ENCODE data around the gene MTHFR.

Gene MTHFR

GRCh38 chr1:11805422-11806306 is at the start of gene MTHFR, which contains the start of gene CLCN6:
Gene MTHFR, minus strand, starts transcription at chr1:11805964. Its CDS starts 2,848 bp downstream, at chr1:11803116.
Gene CLCN6, plus strand, starts transcription at chr1:11806191. Its CDS starts 72 bp downstream, at chr1:11806263.
- Histone ChIP-seq H3K4me1 (ENCODE audit: control insufficient read depth, insufficient read depth, low read length) (peaks cover 37% of the 10 kb centered on the region), H3K9me3 (ENCODE audit: control insufficient read depth, insufficient read depth, low read depth, low read length) (no peaks in the 10 kb centered on the region), H3K27me3 (ENCODE audit: control insufficient read depth, insufficient read depth, low read length) (no peaks in the 10 kb centered on the region), H3K36me3 (ENCODE audit: control insufficient read depth, insufficient read depth, low read length) (peaks cover 45% of the 10 kb centered on the region), H3K4me3 (ENCODE audit: low read depth, low read length) (peak within 1 kb of the TSS; percentile 88), H3K27ac (ENCODE audit: low read depth, low read length) (peak within 1 kb of the TSS; percentile 92), H3K9ac (ENCODE audit: low read length) (peak within 1 kb of the TSS; percentile 90)

GRCh38 chr1:11855430-11855829 is 49.7 kb upstream of the MTHFR start:
- Histone ChIP-seq H3K9me3 (ENCODE audit: control insufficient read depth, insufficient read depth, low read depth, low read length) (no peaks in the 10 kb centered on the region), H3K27ac (ENCODE audit: low read depth, low read length) (no peak overlapping the region), H3K27me3 (ENCODE audit: control insufficient read depth, insufficient read depth, low read length) (peaks cover 39% of the 10 kb centered on the region), H3K9ac (ENCODE audit: low read length) (no peak overlapping the region), H3K36me3 (ENCODE audit: control insufficient read depth, insufficient read depth, low read length) (no peaks in the 10 kb centered on the region), H3K4me3 (ENCODE audit: low read depth, low read length) (no peak overlapping the region), H3K4me1 (ENCODE audit: control insufficient read depth, insufficient read depth, low read length) (peaks cover 6% of the 10 kb centered on the region; the same call in 1 of the 2 replicates)

- Histone ChIP-seq H3K27ac (ENCODE audit: low read depth, low read length) (no peak overlapping the region), H3K9me3 (ENCODE audit: control insufficient read depth, insufficient read depth, low read depth, low read length) (no peaks in the 10 kb centered on the region), H3K4me1 (ENCODE audit: control insufficient read depth, insufficient read depth, low read length) (peaks cover 6% of the 10 kb centered on the region; the same call in 1 of the 2 replicates), H3K27me3 (ENCODE audit: control insufficient read depth, insufficient read depth, low read length) (peaks cover 32% of the 10 kb centered on the region), H3K9ac (ENCODE audit: low read length) (no peak overlapping the region), H3K4me3 (ENCODE audit: low read depth, low read length) (no peak overlapping the region), H3K36me3 (ENCODE audit: control insufficient read depth, insufficient read depth, low read length) (no peaks in the 10 kb centered on the region)
Observed at GRCh38 chr1:11854519-11854918, 48.8 kb upstream of the MTHFR start.

- Histone ChIP-seq H3K27me3 (ENCODE audit: control insufficient read depth, insufficient read depth, low read length) (no peaks in the 10 kb centered on the region; the same call in 1 of the 2 replicates), H3K9me3 (ENCODE audit: control insufficient read depth, insufficient read depth, low read depth, low read length) (no peaks in the 10 kb centered on the region), H3K36me3 (ENCODE audit: control insufficient read depth, insufficient read depth, low read length) (peaks cover 10% of the 10 kb centered on the region), H3K4me1 (ENCODE audit: control insufficient read depth, insufficient read depth, low read length) (no peaks in the 10 kb centered on the region), H3K27ac (ENCODE audit: low read depth, low read length) (no peak overlapping the region), H3K9ac (ENCODE audit: low read length) (no peak overlapping the region), H3K4me3 (ENCODE audit: low read depth, low read length) (no peak overlapping the region)
Observed at GRCh38 chr1:11851180-11851579, 45.4 kb upstream of the MTHFR start.

GRCh38 chr1:11850156-11850555 is 44.4 kb upstream of the MTHFR start:
- Histone ChIP-seq H3K4me1 (ENCODE audit: control insufficient read depth, insufficient read depth, low read length) (no peaks in the 10 kb centered on the region), H3K27me3 (ENCODE audit: control insufficient read depth, insufficient read depth, low read length) (no peaks in the 10 kb centered on the region), H3K27ac (ENCODE audit: low read depth, low read length) (no peak overlapping the region), H3K36me3 (ENCODE audit: control insufficient read depth, insufficient read depth, low read length) (peaks cover 16% of the 10 kb centered on the region), H3K4me3 (ENCODE audit: low read depth, low read length) (no peak overlapping the region), H3K9ac (ENCODE audit: low read length) (no peak overlapping the region), H3K9me3 (ENCODE audit: control insufficient read depth, insufficient read depth, low read depth, low read length) (no peaks in the 10 kb centered on the region)

GRCh38 chr1:11848373-11848700 is 42.6 kb upstream of the MTHFR start:
- Histone ChIP-seq H3K27ac (ENCODE audit: low read depth, low read length) (no peak overlapping the region), H3K27me3 (ENCODE audit: control insufficient read depth, insufficient read depth, low read length) (no peaks in the 10 kb centered on the region), H3K4me3 (ENCODE audit: low read depth, low read length) (no peak overlapping the region), H3K4me1 (ENCODE audit: control insufficient read depth, insufficient read depth, low read length) (no peaks in the 10 kb centered on the region), H3K9me3 (ENCODE audit: control insufficient read depth, insufficient read depth, low read depth, low read length) (no peaks in the 10 kb centered on the region), H3K36me3 (ENCODE audit: control insufficient read depth, insufficient read depth, low read length) (peaks cover 34% of the 10 kb centered on the region), H3K9ac (ENCODE audit: low read length) (no peak overlapping the region)

- Histone ChIP-seq H3K9ac (ENCODE audit: low read length) (no peak within 1 kb of the TSS), H3K36me3 (ENCODE audit: control insufficient read depth, insufficient read depth, low read length) (peaks cover 36% of the 10 kb centered on the region), H3K9me3 (ENCODE audit: control insufficient read depth, insufficient read depth, low read depth, low read length) (no peaks in the 10 kb centered on the region), H3K4me1 (ENCODE audit: control insufficient read depth, insufficient read depth, low read length) (no peaks in the 10 kb centered on the region), H3K27me3 (ENCODE audit: control insufficient read depth, insufficient read depth, low read length) (no peaks in the 10 kb centered on the region), H3K27ac (ENCODE audit: low read depth, low read length) (no peak within 1 kb of the TSS), H3K4me3 (ENCODE audit: low read depth, low read length) (no peak within 1 kb of the TSS)
Observed at GRCh38 chr1:11847667-11848372, 42.1 kb upstream of the MTHFR start, which contains the start of gene NPPA. Gene NPPA, minus strand, starts transcription at chr1:11847783. Its CDS starts 99 bp downstream, at chr1:11847684.

GRCh38 chr1:11845641-11846335 is 40.0 kb upstream of the MTHFR start:
- no peak overlapping the region for H3K9ac ChIP-seq (ENCODE audit: low read length)
- H3K27me3 ChIP-seq (ENCODE audit: control insufficient read depth, insufficient read depth, low read length), result no peaks in the 10 kb centered on the region
- H3K4me1 ChIP-seq (ENCODE audit: control insufficient read depth, insufficient read depth, low read length), result no peaks in the 10 kb centered on the region
- no peak overlapping the region for H3K4me3 ChIP-seq (ENCODE audit: low read depth, low read length)
- no peaks in the 10 kb centered on the region for H3K9me3 ChIP-seq (ENCODE audit: control insufficient read depth, insufficient read depth, low read depth, low read length)
- H3K27ac ChIP-seq (ENCODE audit: low read depth, low read length), result no peak overlapping the region
- H3K36me3 ChIP-seq (ENCODE audit: control insufficient read depth, insufficient read depth, low read length), result peaks cover 56% of the 10 kb centered on the region

GRCh38 chr1:11842154-11843041 is 36.6 kb upstream of the MTHFR start:
- H3K36me3 ChIP-seq (ENCODE audit: control insufficient read depth, insufficient read depth, low read length), result peaks cover 83% of the 10 kb centered on the region
- H3K4me3 ChIP-seq (ENCODE audit: low read depth, low read length), result no peak overlapping the region
- no peaks in the 10 kb centered on the region for H3K27me3 ChIP-seq (ENCODE audit: control insufficient read depth, insufficient read depth, low read length)
- no peak overlapping the region for H3K27ac ChIP-seq (ENCODE audit: low read depth, low read length)
- no peaks in the 10 kb centered on the region for H3K4me1 ChIP-seq (ENCODE audit: control insufficient read depth, insufficient read depth, low read length)
- no peaks in the 10 kb centered on the region for H3K9me3 ChIP-seq (ENCODE audit: control insufficient read depth, insufficient read depth, low read depth, low read length)
- H3K9ac ChIP-seq (ENCODE audit: low read length), result no peak overlapping the region

Data from HUES6 (cell line).